CD14-positive monocyte (primary cell): ENCODE measurements around the gene CD38. TPM values are rescaled to one million over a fixed set of nuclear protein-coding genes. Genes with fewer than 3 reads are reported as not detected.
A peak's percentile ranks its signal among the peaks of the same experiment; 100 is the strongest.

Experiments
- DNase-seq, 3 donors: peaks; one replicate each; pipeline ENCODE4 v3.0.0-alpha.2; 2011 to 2022
- H2AFZ ChIP-seq: 2 replicates; pipeline ENCODE4 v1.6.0; 2012; ENCODE audit warnings: mild to moderate bottlenecking, low read depth, low read length, inconsistent platforms; ENCODE audit not compliant: insufficient read depth, poor library complexity, severe bottlenecking
- H3K27ac ChIP-seq, 2 donors: 1 replicate in 1 of 2; 2 replicates in 1 of 2; pipeline ENCODE4 v1.5.1; 2012 to 2013; ENCODE audit warnings: low read length in 2 of 2, control low read depth in 1 of 2, inconsistent platforms in 1 of 2, low read depth in 1 of 2, mild to moderate bottlenecking in 1 of 2
- H3K27me3 ChIP-seq, 2 donors: one replicate each; pipeline versions ENCODE4 v1.6.0 to v1.6.1; 2011 to 2013; ENCODE audit warnings: low read length in 2 of 2; ENCODE audit not compliant: control insufficient read depth in 2 of 2, insufficient read depth in 2 of 2
- H3K36me3 ChIP-seq, 2 donors: replicated peaks in 1 of 2; 1 replicate in 1 of 2; 2 replicates in 1 of 2; pipeline versions ENCODE4 v1.5.1 to v1.6.1; 2012 to 2013; ENCODE audit warnings: low read length in 2 of 2, control low read depth in 1 of 2, inconsistent platforms in 1 of 2, mild to moderate bottlenecking in 1 of 2; ENCODE audit not compliant: insufficient read depth in 2 of 2, control insufficient read depth in 1 of 2
- H3K4me1 ChIP-seq, 2 donors: 1 replicate in 1 of 2; 2 replicates in 1 of 2; pipeline versions ENCODE4 v1.5.1 to v1.6.1; 2012 to 2013; ENCODE audit warnings: low read length in 2 of 2, control low read depth in 1 of 2, inconsistent platforms in 1 of 2, mild to moderate bottlenecking in 1 of 2, moderate library complexity in 1 of 2; ENCODE audit not compliant: insufficient read depth in 2 of 2, control insufficient read depth in 1 of 2
- H3K4me2 ChIP-seq: replicated peaks from 2 replicates; pipeline ENCODE3; 2012; ENCODE audit warnings: low read length, moderate library complexity, mild to moderate bottlenecking; ENCODE audit not compliant: poor library complexity, severe bottlenecking; ENCODE audit errors: extremely low read depth
- H3K4me3 ChIP-seq, 3 experiments: fragments of 200-600 bp in 1 of 3; sonication (generic) in 1 of 3; replicated peaks in 1 of 3; 1 replicate in 2 of 3; 2 replicates in 1 of 3; pipeline ENCODE4 v1.5.1; 2011 to 2013; ENCODE audit warnings: low read length in 3 of 3, mild to moderate bottlenecking in 3 of 3, control low read depth in 2 of 3, low read depth in 2 of 3, inconsistent platforms in 1 of 3, moderate library complexity in 1 of 3
- H3K79me2 ChIP-seq: 2 replicates; pipeline ENCODE4 v1.6.0; 2012; ENCODE audit warnings: mild to moderate bottlenecking, control low read depth, inconsistent platforms, low read length, moderate library complexity; ENCODE audit not compliant: insufficient read depth
- H3K9ac ChIP-seq: 2 replicates; pipeline ENCODE4 v1.6.0; 2017; ENCODE audit warnings: low read length, mild to moderate bottlenecking; ENCODE audit not compliant: insufficient read depth, poor library complexity, severe bottlenecking
- H3K9me3 ChIP-seq, 2 donors: replicated peaks in 1 of 2; 1 replicate in 1 of 2; 2 replicates in 1 of 2; pipeline versions ENCODE4 v1.5.1 to v1.6.1; 2012 to 2013; ENCODE audit warnings: low read length in 2 of 2, control low read depth in 1 of 2; ENCODE audit not compliant: control insufficient read depth in 1 of 2, insufficient read depth in 1 of 2
- H4K20me1 ChIP-seq: 2 replicates; pipeline ENCODE4 v1.6.0; 2012; ENCODE audit warnings: mild to moderate bottlenecking, low read length, control low read depth, moderate library complexity; ENCODE audit not compliant: insufficient read depth
- H3K27ac Mint-ChIP-seq, 7 donors: one replicate each; pipeline ENCODE4 v1.8.0; 2020; ENCODE audit warnings: mild to moderate bottlenecking in 7 of 7, mixed read lengths in 7 of 7, moderate library complexity in 6 of 7, inconsistent platforms in 2 of 7
- H3K27me3 Mint-ChIP-seq, 3 donors: one replicate each; pipeline ENCODE4 v1.8.0; 2021 to 2022; ENCODE audit warnings: low read depth in 3 of 3, mild to moderate bottlenecking in 3 of 3, mixed read lengths in 3 of 3, moderate library complexity in 3 of 3, inconsistent platforms in 1 of 3
- H3K36me3 Mint-ChIP-seq, 2 donors: one replicate each; pipeline ENCODE4 v1.8.0; 2020; ENCODE audit warnings: mixed read lengths in 2 of 2, inconsistent platforms in 1 of 2, mild to moderate bottlenecking in 1 of 2
- H3K4me1 Mint-ChIP-seq: one replicate; pipeline ENCODE4 v1.8.0; 2020; ENCODE audit warnings: mild to moderate bottlenecking, mixed read lengths
- H3K4me3 Mint-ChIP-seq, 2 donors: one replicate each; pipeline ENCODE4 v1.8.0; 2020; ENCODE audit warnings: mild to moderate bottlenecking in 2 of 2, mixed read lengths in 2 of 2, moderate library complexity in 1 of 2
- H3K9me3 Mint-ChIP-seq, 7 donors: one replicate each; pipeline ENCODE4 v1.8.0; 2020 to 2022; ENCODE audit warnings: mixed read lengths in 7 of 7, mild to moderate bottlenecking in 6 of 7, moderate library complexity in 6 of 7, inconsistent platforms in 2 of 7
- WGBS: methylation state at CpG from one replicate; pipeline ENCODE4 v1.1.5; 2013; ENCODE audit warnings: missing lambda C conversion rate; ENCODE audit not compliant: insufficient coverage; 5-methylcytosine and 5-hydroxymethylcytosine counted together
- intact Hi-C, 2 donors: fragments of 100-400 bp; cut with micrococcal nuclease; formaldehyde crosslinking; loops; one replicate each; pipeline versions ENCODE4 v1.15.0 to v1.15.1; 2023
- polyA plus RNA-seq, 3 donors: library from polyadenylated mRNA; depleted of rRNA in 1 of 3; unstranded in 2 of 3; stranded (reverse) in 1 of 3; fragments of 300-500 nt in 2 of 3; fragments of >200 nt in 1 of 3; fragmentation: Illumina TruSeq in 2 of 3; gene quantifications; 1 replicate in 2 of 3; 2 replicates in 1 of 3; pipeline ENCODE4 v1.2.3, GENCODE V29; 2012 to 2021
- TF ChIP-seq, protein P1 (sequence below): fragments of 200-600 bp; IDR thresholded peaks from one replicate; pipeline ENCODE4 v1.8.0; 2022; ENCODE audit warnings: antibody characterized with exemption, mild to moderate bottlenecking

Gene CD38
- polyA plus RNA-seq, 3 donors: 2.3 to 4.4 (median 3.0) TPM

- H3K4me1 ChIP-seq: peaks cover 0 to 5% of the 10 kb centered on the region in 2 donors
- intact Hi-C loops: no loop called here
- TF ChIP-seq, protein P1, sequence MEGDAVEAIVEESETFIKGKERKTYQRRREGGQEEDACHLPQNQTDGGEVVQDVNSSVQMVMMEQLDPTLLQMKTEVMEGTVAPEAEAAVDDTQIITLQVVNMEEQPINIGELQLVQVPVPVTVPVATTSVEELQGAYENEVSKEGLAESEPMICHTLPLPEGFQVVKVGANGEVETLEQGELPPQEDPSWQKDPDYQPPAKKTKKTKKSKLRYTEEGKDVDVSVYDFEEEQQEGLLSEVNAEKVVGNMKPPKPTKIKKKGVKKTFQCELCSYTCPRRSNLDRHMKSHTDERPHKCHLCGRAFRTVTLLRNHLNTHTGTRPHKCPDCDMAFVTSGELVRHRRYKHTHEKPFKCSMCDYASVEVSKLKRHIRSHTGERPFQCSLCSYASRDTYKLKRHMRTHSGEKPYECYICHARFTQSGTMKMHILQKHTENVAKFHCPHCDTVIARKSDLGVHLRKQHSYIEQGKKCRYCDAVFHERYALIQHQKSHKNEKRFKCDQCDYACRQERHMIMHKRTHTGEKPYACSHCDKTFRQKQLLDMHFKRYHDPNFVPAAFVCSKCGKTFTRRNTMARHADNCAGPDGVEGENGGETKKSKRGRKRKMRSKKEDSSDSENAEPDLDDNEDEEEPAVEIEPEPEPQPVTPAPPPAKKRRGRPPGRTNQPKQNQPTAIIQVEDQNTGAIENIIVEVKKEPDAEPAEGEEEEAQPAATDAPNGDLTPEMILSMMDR: no peak
- H3K9me3 Mint-ChIP-seq: peaks cover 1 to 7% (median 5%) of the 10 kb centered on the region in 7 donors
- no peak overlapping the region for H3K27ac ChIP-seq
- H3K36me3 Mint-ChIP-seq: peaks cover 15 to 27% of the 10 kb centered on the region in 2 donors
- H3K9ac ChIP-seq: no peak overlapping the region
- H3K27ac Mint-ChIP-seq: no peak overlapping the region
- H4K20me1 ChIP-seq: no peaks in the 10 kb centered on the region
- H3K36me3 ChIP-seq: peaks cover 0 to 6% of the 10 kb centered on the region in 2 donors
- no peaks in the 10 kb centered on the region for H3K9me3 ChIP-seq
- peaks cover 14% of the 10 kb centered on the region for H3K4me1 Mint-ChIP-seq
- no peak overlapping the region for H3K4me3 ChIP-seq
- WGBS: 3% methylated on average over 6 of the region's 6 CpGs
- peaks cover 0 to 4% (median 1%) of the 10 kb centered on the region in 3 donors for H3K27me3 Mint-ChIP-seq
- DNase-seq: no peak
- no peak overlapping the region for H3K4me2 ChIP-seq
- H3K4me3 Mint-ChIP-seq: no peak overlapping the region
- no peak overlapping the region for H2AFZ ChIP-seq
- H3K27me3 ChIP-seq: no peaks in the 10 kb centered on the region
- H3K79me2 ChIP-seq: no peaks in the 10 kb centered on the region
Measured at GRCh38 chr4:15765391-15765790, 12.7 kb upstream of the CD38 start.

- Histone ChIP-seq H3K4me2 (no peak overlapping the region), H3K36me3 (peaks cover 0 to 5% of the 10 kb centered on the region in 2 donors), H3K4me3 (no peak overlapping the region), H3K9me3 (no peaks in the 10 kb centered on the region), H3K27ac (no peak overlapping the region), H3K4me1 (peaks cover 5% of the 10 kb centered on the region in 2 donors), H2AFZ (peak overlapping the region; percentile 11), H4K20me1 (no peaks in the 10 kb centered on the region), H3K27me3 (no peaks in the 10 kb centered on the region), H3K79me2 (no peaks in the 10 kb centered on the region), H3K9ac (no peak overlapping the region)
- DNase-seq: no peak
- 0% methylated on average over 3 of the region's 6 CpGs for WGBS
- Mint-ChIP-seq H3K4me3 (peak overlapping the region in 1 of 2 donors; percentile 37), H3K9me3 (peaks cover 1 to 7% (median 5%) of the 10 kb centered on the region in 7 donors), H3K4me1 (peaks cover 15% of the 10 kb centered on the region), H3K27me3 (peaks cover 0 to 4% (median 1%) of the 10 kb centered on the region in 3 donors), H3K36me3 (peaks cover 15 to 26% of the 10 kb centered on the region in 2 donors), H3K27ac (no peak overlapping the region)
- intact Hi-C loops: no loop called here
- TF ChIP-seq, protein P1: no peak
Measured at GRCh38 chr4:15765910-15766697, 12.0 kb upstream of the CD38 start.
